Ascending aorta (tissue), 2 donors: ENCODE results near the gene MINDY4. TPM values are rescaled to one million over a fixed set of nuclear protein-coding genes. Genes with fewer than 3 reads are reported as not detected.

Experiments used
- DNase-seq, 2 donors: peaks; one replicate each; pipeline ENCODE4 v3.0.0-alpha.2; 2019; ENCODE audit warnings: low spot score in 2 of 2
- H3K27ac ChIP-seq, 2 donors: fragments of 200-600 bp; sonication (generic); one replicate each; pipeline ENCODE4 v1.5.1; 2016 to 2017; ENCODE audit warnings: mild to moderate bottlenecking in 1 of 2
- H3K27me3 ChIP-seq: fragments of 200-600 bp; sonication (generic); one replicate; pipeline ENCODE4 v1.5.1; 2017
- H3K36me3 ChIP-seq, 2 donors: fragments of 200-600 bp; sonication (generic); one replicate each; pipeline ENCODE4 v1.5.1; 2016
- H3K4me1 ChIP-seq, 2 donors: fragments of 200-600 bp; sonication (generic); one replicate each; pipeline ENCODE4 v1.5.1; 2016 to 2017; ENCODE audit warnings: mild to moderate bottlenecking in 1 of 2
- H3K4me3 ChIP-seq, 2 donors: fragments of 200-600 bp; sonication (generic); one replicate each; pipeline ENCODE4 v1.5.1; 2016 to 2017; ENCODE audit warnings: mild to moderate bottlenecking in 1 of 2
- H3K9me3 ChIP-seq, 2 donors: fragments of 200-600 bp; sonication (generic); one replicate each; pipeline ENCODE4 v1.5.1; 2016
- intact Hi-C: fragments of 100-400 bp; cut with DNase I; formaldehyde crosslinking; loops from one replicate; pipeline ENCODE4 v1.15.1; 2023
- total RNA-seq: library from RNA; depleted of rRNA; stranded (reverse); fragments of >200 nt; gene quantifications from one replicate; pipeline ENCODE4 v1.1.0, GENCODE V29; 2016
- TF ChIP-seq, protein P1 (sequence below), 3 experiments: fragments of 200-600 bp in 2 of 3; fragments of 450-650 bp in 1 of 3; sonication (generic) in 2 of 3; IDR thresholded peaks; one replicate each; pipeline ENCODE4 v1.5.1; 2016 to 2019; ENCODE audit warnings: antibody characterized with exemption in 3 of 3, mild to moderate bottlenecking in 1 of 3, moderate library complexity in 1 of 3

The MINDY4 gene
- total RNA-seq, 1 donor from 2014 or later = 6.0 TPM

DNA sequence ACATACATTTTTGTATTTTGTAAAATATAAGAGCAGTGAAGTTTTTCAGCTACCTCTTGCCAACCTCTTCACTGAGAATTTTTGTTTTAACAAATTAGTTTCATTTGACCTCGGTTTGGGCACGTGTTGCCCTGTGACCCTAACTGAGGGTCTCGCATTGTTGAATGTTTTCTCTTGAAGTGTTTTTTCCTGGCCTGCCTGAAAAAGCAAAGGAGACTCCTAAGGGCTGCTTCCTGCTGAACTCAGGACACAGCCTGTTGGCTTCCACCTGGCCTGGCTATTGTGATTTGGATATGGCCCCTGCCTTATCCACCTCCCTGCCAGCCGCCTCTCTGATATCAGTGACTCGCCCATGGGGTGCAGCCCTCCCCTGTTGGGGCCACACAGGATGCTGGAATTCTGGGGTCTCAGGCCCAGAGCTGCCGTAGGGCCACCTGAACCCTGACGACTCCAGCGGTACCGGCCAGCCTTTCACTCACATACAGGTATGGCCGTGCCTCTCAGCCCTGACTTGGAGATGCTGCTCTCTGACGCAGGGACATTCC, 81.6 kb downstream of the MINDY4 start:
- DNase-seq = no peak
- H3K4me3 ChIP-seq = peak overlapping the region in 1 of 2 donors; percentile 46
- H3K4me1 ChIP-seq = peaks cover 15 to 57% of the 10 kb centered on the region in 2 donors
- H3K27me3 ChIP-seq = no peaks in the 10 kb centered on the region
- H3K36me3 ChIP-seq = no peaks in the 10 kb centered on the region
- TF ChIP-seq, protein P1, sequence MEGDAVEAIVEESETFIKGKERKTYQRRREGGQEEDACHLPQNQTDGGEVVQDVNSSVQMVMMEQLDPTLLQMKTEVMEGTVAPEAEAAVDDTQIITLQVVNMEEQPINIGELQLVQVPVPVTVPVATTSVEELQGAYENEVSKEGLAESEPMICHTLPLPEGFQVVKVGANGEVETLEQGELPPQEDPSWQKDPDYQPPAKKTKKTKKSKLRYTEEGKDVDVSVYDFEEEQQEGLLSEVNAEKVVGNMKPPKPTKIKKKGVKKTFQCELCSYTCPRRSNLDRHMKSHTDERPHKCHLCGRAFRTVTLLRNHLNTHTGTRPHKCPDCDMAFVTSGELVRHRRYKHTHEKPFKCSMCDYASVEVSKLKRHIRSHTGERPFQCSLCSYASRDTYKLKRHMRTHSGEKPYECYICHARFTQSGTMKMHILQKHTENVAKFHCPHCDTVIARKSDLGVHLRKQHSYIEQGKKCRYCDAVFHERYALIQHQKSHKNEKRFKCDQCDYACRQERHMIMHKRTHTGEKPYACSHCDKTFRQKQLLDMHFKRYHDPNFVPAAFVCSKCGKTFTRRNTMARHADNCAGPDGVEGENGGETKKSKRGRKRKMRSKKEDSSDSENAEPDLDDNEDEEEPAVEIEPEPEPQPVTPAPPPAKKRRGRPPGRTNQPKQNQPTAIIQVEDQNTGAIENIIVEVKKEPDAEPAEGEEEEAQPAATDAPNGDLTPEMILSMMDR (IDR thresholded peaks at IDR 0.05) = no peak
- intact Hi-C loops = loop anchor here (2.0 kb wide), 1 partner anchor 58 kb away; the partner anchor contains the start of gene AQP1
- H3K9me3 ChIP-seq = no peaks in the 10 kb centered on the region
- peak overlapping the region; percentile 98 for H3K27ac ChIP-seq

DNA sequence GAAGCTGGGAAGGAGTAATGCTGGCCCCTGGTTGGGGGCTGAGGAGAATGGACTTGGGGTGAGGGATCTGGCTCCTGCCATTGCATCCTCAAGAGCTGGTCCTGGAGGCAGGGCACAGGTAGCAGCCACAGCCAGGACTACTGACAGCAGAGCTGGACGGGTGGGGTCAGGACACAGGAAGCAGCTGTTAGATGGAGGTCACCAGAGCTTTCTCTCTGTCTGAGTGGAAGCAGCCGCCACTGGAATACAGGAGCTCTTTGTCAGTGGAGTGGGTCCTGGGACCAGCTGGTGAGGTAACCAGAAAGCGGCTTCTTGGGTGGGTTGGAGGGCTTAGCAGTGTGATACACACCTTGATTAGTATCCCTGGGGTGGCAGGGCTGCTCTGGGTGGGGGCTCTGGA, 82.4 kb downstream of the MINDY4 start:
- TF ChIP-seq, protein P1 (IDR thresholded peaks at IDR 0.05) = no peak
- peaks cover 15 to 55% of the 10 kb centered on the region in 2 donors for H3K4me1 ChIP-seq
- no peaks in the 10 kb centered on the region for H3K9me3 ChIP-seq
- H3K4me3 ChIP-seq = no peak overlapping the region
- H3K27me3 ChIP-seq = no peaks in the 10 kb centered on the region
- intact Hi-C loops = loop anchor here (2.0 kb wide), 1 partner anchor 57 kb away; the partner anchor contains the start of gene AQP1
- no peaks in the 10 kb centered on the region for H3K36me3 ChIP-seq
- peak overlapping the region; percentile 98 for H3K27ac ChIP-seq
- DNase-seq = no peak

DNA sequence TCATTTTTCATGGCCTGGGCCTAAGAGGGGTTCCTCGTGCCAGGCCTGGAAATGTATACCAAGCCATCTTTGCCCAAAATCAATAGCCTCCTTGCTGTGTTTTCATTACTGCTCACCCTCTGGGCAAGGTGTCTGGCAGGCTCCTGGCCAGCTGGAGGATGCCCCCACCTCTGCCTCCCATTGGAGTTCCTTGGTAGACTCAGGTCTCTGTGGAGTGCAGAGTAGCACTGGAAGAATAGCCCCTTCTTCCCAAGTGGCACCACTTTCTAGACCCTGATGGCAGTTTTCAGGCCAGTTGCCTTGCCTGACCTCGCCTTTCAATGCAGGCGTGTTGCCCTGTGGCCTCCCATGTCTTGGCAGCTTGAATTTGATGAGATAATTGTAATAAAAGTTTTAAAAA, 84.7 kb downstream of the MINDY4 start:
- Histone ChIP-seq H3K27ac (peak overlapping the region; percentile 98), H3K4me1 (peaks cover 15 to 38% of the 10 kb centered on the region in 2 donors), H3K9me3 (no peaks in the 10 kb centered on the region), H3K4me3 (no peak overlapping the region), H3K36me3 (peaks cover 3 to 11% of the 10 kb centered on the region in 2 donors), H3K27me3 (no peaks in the 10 kb centered on the region)
- TF ChIP-seq, protein P1 (IDR thresholded peaks at IDR 0.05) = no peak
- DNase-seq = no peak
- intact Hi-C loops = no loop called here

DNA sequence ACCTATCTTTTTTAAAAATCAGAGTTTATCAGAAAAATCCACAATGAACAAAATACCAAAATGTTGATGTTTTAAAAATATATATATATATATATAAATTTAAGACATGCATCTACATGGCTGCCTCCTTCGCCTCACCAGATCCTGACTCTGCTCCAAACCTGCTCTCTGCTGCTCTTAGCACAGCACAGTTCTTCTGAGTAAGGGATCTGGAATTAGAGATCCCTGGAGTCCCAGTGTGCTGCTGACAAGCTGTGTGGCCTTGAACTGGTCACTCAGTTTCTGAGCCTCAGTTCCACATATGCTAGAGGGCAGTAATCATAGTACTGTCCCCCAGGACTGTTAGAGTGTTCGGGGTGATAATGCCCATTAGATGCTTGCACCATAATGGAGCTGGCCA, 87.4 kb downstream of the MINDY4 start:
- DNase-seq = no peak
- peaks cover 7 to 11% of the 10 kb centered on the region in 2 donors for H3K36me3 ChIP-seq
- no peaks in the 10 kb centered on the region for H3K27me3 ChIP-seq
- no peak overlapping the region for H3K4me3 ChIP-seq
- no peaks in the 10 kb centered on the region for H3K9me3 ChIP-seq
- peaks cover 9 to 30% of the 10 kb centered on the region in 2 donors for H3K4me1 ChIP-seq
- TF ChIP-seq, protein P1 (IDR thresholded peaks at IDR 0.05) = no peak
- intact Hi-C loops = no loop called here
- H3K27ac ChIP-seq = no peak overlapping the region

DNA sequence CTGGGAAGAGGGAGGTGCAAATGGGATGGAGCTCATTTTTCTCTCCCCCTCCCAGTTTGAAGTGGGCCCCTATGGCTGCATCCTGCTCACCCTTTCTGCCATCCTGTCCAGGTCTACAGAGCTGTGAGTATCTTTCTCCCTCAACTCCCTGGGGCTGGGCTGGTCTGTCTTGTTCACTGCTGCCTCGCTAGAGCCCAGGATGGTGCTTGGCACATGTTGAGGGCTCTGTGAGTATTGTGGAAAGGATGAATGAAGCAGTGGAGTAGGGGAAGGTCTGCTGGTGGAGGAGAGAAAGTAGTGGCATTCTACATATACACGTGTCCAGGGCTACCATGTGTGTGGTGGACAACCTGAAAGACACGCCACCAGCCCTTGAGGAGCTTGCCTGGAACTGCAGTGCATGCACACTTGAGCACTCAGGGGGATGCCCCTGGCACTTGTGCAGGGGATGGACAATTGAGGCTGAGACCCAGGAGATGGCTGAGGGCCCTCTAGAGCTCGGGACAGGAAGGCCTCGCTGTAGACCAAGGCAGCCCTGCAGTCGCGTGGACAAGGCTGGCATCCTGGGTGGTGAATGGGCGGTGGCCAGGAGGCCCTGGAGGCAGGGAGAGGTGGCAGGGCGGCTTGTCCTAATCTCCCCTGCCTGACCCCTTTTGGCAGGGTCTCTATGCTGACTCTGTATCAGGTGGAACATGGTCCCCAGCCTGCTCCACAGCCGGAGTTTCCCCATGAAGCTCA, 88.2 kb downstream of the MINDY4 start:
- TF ChIP-seq, protein P1 (IDR thresholded peaks at IDR 0.05) = no peak

More for the DNA sequence above, 88.2 kb downstream of the MINDY4 start:
- peaks cover 7 to 11% of the 10 kb centered on the region in 2 donors for H3K36me3 ChIP-seq
- H3K27ac ChIP-seq = no peak overlapping the region
- H3K4me3 ChIP-seq = no peak overlapping the region
- H3K4me1 ChIP-seq = peaks cover 14 to 30% of the 10 kb centered on the region in 2 donors
- H3K9me3 ChIP-seq = no peaks in the 10 kb centered on the region
- intact Hi-C loops = no loop called here
- no peak for DNase-seq
- H3K27me3 ChIP-seq = no peaks in the 10 kb centered on the region
